ENCODE data around the gene HMG20A.
A peak's percentile ranks its signal among the peaks of the same experiment; 100 is the strongest.

DNA sequence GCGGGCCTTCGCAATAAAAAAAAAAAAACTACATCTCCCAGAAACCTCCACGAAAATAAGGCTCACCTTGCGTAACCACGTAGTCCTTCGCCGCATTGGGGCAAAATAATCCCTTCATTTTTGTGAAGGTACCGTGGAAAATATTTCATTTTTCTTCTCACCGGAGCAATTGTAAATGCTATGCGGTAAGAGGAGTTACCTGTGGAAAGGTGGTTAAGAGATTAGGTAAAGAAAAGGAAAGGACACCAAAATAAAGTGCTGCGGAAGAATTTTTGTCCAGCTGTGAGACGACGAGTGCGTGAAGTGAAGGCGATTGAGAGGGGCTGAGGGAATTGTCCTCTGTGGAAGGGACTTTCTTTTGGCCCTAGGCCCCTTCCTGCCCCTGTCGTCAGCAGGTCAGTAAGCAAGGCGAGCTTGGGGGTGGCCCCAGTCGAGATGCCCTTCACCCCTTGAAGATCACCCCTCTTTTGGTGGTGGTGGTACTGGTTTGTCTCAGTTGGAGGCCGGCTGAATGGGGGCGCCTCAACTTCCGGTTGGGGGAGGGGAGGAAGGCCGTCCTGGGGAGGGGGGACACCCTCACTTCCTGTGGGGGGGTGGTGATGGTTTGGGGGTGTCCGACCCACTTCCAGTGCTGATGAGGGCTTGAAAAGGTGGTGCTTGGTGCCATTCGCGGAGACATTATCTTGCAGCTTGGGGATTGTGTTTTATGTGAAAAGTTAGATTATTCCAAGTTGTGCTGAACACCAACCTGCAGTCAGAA lies at the start of gene HMG20A:
- TF ChIP-seq FOXM1 (IDR thresholded peaks at IDR 0.05; ENCODE audit: borderline replicate concordance) (0 out of 2 replicates have a peak, but pooled peaks have one; percentile 34), ELF4 (IDR thresholded peaks at IDR 0.05) (peak; percentile 82), SP1 (IDR thresholded peaks at IDR 0.05) (no peak), TARDBP (IDR thresholded peaks at IDR 0.05) (peak; percentile 96), ARNT (IDR thresholded peaks at IDR 0.05) (no peak), SUZ12 (IDR thresholded peaks at IDR 0.05) (peak; percentile 72), HDGF (IDR thresholded peaks at IDR 0.05; ENCODE audit: borderline replicate concordance) (no peak), BHLHE40 (IDR thresholded peaks at IDR 0.05; ENCODE audit: borderline replicate concordance) (no peak), CTBP1 (IDR thresholded peaks at IDR 0.05; ENCODE audit: borderline replicate concordance) (peak; percentile 68; the same call in 1 of the 2 replicates), NFRKB (IDR thresholded peaks at IDR 0.05) (0 out of 2 replicates have a peak, but pooled peaks have one; percentile 37)

Measured in HEK293T (cell line).